Stimulated activated CD8-positive, alpha-beta memory T cell treated with anti-CD3 and anti-CD28 coated beads, Interleukin-15, amount 100 ng/mL, for 1 hour (primary cell): ENCODE data around the gene CD3D.

ENCODE experiments used
- DNase-seq: peaks from one replicate; pipeline ENCODE4 v3.0.0-alpha.2; 2020; ENCODE audit warnings: low read depth

Gene CD3D

GRCh38 chr11:118301600-118302195 is 40.8 kb downstream of the CD3D start:
- no peak for DNase-seq

- no peak for DNase-seq
Observed at GRCh38 chr11:118295815-118296454, 46.6 kb downstream of the CD3D start.

GRCh38 chr11:118295199-118295598 is 47.3 kb downstream of the CD3D start:
- DNase-seq: no peak

- no peak for DNase-seq
Observed at GRCh38 chr11:118294053-118294452, 48.5 kb downstream of the CD3D start.

GRCh38 chr11:118291477-118292135 is 50.9 kb downstream of the CD3D start:
- no peak for DNase-seq

- no peak for DNase-seq
Observed at GRCh38 chr11:118290923-118291322, 51.6 kb downstream of the CD3D start.

- no peak for DNase-seq
Observed at GRCh38 chr11:118289401-118289800, 53.1 kb downstream of the CD3D start.
